ENCODE results near the gene CHD9.
"Not testable (repeated sequence)": the region's sequence is repeated elsewhere in the genome, so short reads cannot be mapped to it uniquely, and the experiment has no call there.

The CHD9 gene

DNA sequence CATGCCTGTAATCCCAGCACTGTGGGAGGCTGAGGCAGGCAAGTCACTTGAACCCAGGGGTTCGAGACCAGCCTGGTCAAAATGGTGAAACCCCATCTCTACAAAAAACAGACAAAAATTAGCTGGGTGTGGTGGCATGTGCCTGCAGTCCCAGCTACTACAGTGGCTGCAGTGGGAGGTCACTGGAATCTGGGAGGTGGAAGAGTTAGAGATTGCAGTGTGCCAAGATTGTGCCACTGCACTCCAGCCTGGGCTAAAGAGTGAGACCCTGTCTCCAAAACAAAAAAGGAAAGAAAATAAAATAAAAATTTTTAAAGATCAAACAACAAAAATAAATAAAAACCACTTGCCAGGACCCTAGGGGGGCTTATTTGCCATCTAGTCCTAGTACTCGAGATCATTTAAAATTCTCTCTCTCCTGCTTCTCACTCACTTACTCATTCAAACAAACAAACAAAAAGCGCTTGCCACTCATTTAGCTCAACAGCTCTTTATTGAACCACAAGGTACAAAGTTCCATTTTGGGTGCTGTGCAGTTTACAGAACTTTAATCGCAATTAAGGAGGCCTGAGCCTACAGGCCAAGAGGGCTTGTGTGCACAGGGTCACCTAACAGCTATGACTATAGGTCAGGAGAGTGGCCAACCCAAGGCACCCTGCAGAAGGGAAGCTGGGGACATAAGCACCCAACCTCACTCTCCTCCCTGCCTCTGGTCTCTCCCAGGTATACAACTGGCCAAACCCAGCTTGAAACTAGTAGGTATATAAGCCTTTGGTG, 6.5 kb upstream of the CHD9 start:
- in situ Hi-C loops (cut with HindIII; ENCODE audit: low sequenced_read_pairs): no loop called here

- in situ Hi-C loops (cut with HindIII; ENCODE audit: low sequenced_read_pairs): not testable (repeated sequence)
Measured at GRCh38 chr16:53051255-53051654, 3.5 kb upstream of the CHD9 start.

GRCh38 chr16:53052519-53053501, 2.0 kb upstream of the CHD9 start, which contains the start of gene CHD9NB:
Gene CHD9NB, minus strand, starts transcription at chr16:53052897. Its CDS starts 8,739 bp downstream, at chr16:53044158.
- in situ Hi-C loops (cut with HindIII; ENCODE audit: low sequenced_read_pairs): no loop called here

GRCh38 chr16:53053967-53054669, 673 bp upstream of the CHD9 start:
- in situ Hi-C loops (cut with HindIII; ENCODE audit: low sequenced_read_pairs): no loop called here

DNA sequence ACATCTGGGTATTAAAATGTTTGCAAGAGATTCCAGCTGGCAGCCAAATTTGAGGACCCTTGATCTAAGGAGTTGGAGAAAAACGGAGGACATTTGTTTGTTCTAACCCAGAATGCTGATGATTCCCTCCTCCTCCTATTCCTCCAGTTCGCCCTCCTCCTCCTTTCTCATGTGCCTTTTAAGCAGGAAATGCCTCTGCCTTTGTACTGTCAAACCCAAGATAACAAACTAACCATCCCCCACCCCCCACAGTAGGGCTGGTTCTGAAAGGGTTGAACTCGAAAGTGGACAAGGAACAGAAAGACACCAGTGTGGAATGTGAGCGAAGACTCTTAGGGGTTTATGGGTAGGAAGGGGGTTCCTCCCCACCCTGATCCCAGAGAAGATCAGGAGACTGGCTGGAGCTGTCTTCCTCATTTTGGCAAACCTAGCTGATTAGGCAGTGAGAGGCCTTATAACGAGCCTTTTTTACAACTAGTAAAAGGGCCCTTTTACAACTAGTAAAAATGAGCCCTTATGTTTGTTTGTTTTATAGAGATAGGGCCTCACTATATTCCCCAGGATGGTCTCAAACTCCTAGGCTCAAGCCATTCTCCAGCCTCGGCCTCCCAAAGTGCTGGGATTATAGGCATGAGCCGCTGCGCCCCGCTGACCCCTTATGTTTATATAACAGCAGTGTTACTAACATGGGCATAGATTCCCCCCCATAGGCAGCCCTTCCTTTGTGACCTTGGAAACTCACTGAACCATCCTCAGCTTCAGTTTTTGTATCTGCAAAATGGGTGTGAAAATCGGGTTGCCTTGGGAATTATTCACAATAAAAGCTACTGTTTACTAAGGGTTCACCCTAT, 975 bp downstream of the CHD9 start:
- in situ Hi-C loops (cut with HindIII; ENCODE audit: low sequenced_read_pairs): loop anchor here (5.0 kb wide), 1 partner anchor 207 kb away; no protein-coding TSS in a partner anchor

GRCh38 chr16:53056392-53056881, 1.6 kb downstream of the CHD9 start:
- in situ Hi-C loops (cut with HindIII; ENCODE audit: low sequenced_read_pairs): loop anchor here (5.0 kb wide), 1 partner anchor 206 kb away; no protein-coding TSS in a partner anchor

DNA sequence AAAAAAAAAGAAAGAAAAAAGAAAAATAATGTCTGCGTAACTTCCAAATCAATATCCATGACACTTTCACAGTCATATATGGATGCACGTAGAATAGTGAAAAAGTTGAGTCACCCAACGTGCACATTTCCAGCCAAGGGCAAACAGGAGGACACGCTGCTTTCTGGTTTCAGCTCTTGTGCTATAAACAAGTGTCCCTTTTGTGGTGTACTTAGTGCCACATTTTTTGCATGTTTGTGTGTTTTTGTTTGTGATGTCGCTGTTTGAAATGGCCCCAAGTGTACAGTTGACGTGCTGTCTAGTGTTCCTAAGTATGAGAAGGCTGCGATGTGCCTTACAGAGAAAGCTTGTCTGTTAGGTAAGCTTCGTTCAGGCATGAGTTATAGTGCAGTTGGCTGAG, 2.9 kb downstream of the CHD9 start:
- in situ Hi-C loops (cut with HindIII; ENCODE audit: low sequenced_read_pairs): loop anchor here (5.0 kb wide), 1 partner anchor 205 kb away; no protein-coding TSS in a partner anchor

- in situ Hi-C loops (cut with HindIII; ENCODE audit: low sequenced_read_pairs): loop anchor here (5.0 kb wide), 1 partner anchor 204 kb away; no protein-coding TSS in a partner anchor
Measured at GRCh38 chr16:53058441-53058840, 3.6 kb downstream of the CHD9 start.

GRCh38 chr16:53058882-53059281, 4.1 kb downstream of the CHD9 start:
- in situ Hi-C loops (cut with HindIII; ENCODE audit: low sequenced_read_pairs): loop anchor here (5.0 kb wide), 1 partner anchor 203 kb away; no protein-coding TSS in a partner anchor

GRCh38 chr16:53059672-53060071, 4.9 kb downstream of the CHD9 start:
- in situ Hi-C loops (cut with HindIII; ENCODE audit: low sequenced_read_pairs): loop anchor here (5.0 kb wide), 1 partner anchor 203 kb away; no protein-coding TSS in a partner anchor

DNA sequence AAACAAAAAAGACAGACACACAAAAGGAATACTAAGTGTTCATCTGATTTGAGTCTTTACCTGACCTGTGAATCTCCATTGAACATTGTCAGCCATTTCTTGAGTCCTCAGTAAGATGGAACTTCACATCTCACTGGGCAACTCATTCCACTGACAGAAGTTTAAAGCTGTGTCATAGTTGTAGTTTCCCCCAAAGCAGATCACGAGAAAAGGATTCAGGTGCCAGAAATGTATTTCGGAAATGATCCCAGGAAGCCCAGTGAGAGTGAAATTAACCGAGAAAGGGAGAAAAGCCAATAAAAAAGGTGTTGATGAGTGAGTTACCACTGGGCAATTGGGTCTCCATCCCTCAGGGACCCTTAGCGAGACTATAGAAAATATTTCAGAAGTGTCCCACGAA, 6.5 kb downstream of the CHD9 start:
- in situ Hi-C loops (cut with HindIII; ENCODE audit: low sequenced_read_pairs): no loop called here

DNA sequence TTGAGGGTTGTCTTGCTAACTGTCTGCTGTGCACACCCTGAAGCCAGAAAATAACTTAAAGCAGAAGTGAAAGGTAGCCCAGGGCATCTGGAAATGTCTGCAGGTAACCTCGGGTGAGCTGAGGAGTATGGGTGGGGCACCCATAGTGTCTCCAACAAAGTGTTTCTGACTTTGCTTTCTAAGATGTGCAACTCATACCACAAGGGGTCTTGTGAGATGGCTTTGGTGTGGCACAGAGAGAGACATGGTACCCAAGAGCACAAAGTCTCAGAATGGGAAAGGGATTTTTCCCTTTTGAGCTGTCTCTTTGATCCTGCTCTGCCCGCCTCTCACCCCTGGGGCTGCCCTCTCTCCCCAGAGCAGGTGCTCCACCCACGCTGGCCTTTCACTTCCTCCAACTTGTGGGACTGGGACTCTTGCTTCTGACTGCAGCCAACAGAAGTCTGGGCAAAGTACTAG, 6.9 kb downstream of the CHD9 start:
- in situ Hi-C loops (cut with HindIII; ENCODE audit: low sequenced_read_pairs): no loop called here

GRCh38 chr16:53064081-53064578, 9.3 kb downstream of the CHD9 start:
- in situ Hi-C loops (cut with HindIII; ENCODE audit: low sequenced_read_pairs): no loop called here

GRCh38 chr16:53065461-53066061, 10.8 kb downstream of the CHD9 start:
- in situ Hi-C loops (cut with HindIII; ENCODE audit: low sequenced_read_pairs): no loop called here

- in situ Hi-C loops (cut with HindIII; ENCODE audit: low sequenced_read_pairs): no loop called here
Measured at GRCh38 chr16:53067675-53068074, 12.9 kb downstream of the CHD9 start.

DNA sequence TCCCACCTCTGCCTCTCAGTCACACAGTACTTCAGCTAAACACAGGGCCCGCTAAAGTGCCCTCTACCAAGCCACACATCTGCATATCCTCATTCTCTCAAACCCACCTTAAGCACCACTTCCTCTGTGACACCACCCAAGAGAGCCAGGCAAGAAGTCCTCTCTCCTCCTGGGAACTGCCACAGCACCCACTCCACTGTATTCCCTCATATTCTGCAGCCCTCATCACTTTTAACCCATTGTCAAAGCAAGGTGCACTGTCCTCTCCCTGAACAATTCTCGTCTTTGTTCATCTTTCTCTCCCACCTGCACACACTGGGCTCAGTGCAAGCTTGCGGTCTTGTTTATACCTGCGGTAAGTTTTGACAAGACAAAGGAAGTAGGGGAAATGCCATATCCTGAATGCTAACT, 13.6 kb downstream of the CHD9 start:
- in situ Hi-C loops (cut with HindIII; ENCODE audit: low sequenced_read_pairs): no loop called here

- in situ Hi-C loops (cut with HindIII; ENCODE audit: low sequenced_read_pairs): no loop called here
Measured at GRCh38 chr16:53069772-53070171, 15.0 kb downstream of the CHD9 start.

DNA sequence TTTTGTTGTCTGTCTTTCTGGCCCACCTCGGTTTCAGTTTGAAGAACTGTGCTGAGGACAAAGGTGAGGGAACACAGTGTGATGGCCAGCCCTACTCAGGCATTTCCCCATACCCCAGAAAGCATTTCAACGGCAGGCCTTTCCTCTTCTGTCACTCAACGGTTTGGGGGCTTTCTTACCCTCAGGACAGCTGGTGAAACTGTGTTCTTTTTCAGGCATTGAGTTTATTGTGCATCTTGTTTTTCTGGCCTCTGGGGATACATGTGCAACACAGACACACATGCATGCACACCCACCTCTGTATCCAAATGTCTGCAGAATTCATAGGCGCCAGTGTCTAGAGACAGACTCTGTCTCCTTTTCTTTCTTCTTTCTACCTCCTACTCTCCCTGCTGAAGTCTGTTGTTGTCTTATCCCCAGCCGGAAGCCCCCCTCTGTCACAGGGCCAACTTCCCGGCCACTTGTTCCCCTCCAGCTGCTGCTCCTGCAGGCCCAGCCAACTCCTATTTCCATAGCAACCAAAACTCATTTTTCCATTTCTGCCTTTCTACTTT, 17.0 kb downstream of the CHD9 start:
- in situ Hi-C loops (cut with HindIII; ENCODE audit: low sequenced_read_pairs): no loop called here

GRCh38 chr16:53073022-53073421, 18.2 kb downstream of the CHD9 start:
- in situ Hi-C loops (cut with HindIII; ENCODE audit: low sequenced_read_pairs): no loop called here

Data from endothelial cell of hepatic sinusoid (primary cell).